Activated naive CD8-positive, alpha-beta T cell treated with anti-CD3 and anti-CD28 coated beads, Interleukin-2, amount 50 U/mL, for 24 hours (primary cell): ENCODE results near the gene C2orf72.
"Not testable (repeated sequence)": the region's sequence is repeated elsewhere in the genome, so short reads cannot be mapped to it uniquely, and the experiment has no call there.

Source experiments
- ATAC-seq: fragments of 150-1000 bp; cut with Tn5 transposase; one replicate; pipeline ENCODE4 v1.10.0; 2021
- DNase-seq: peaks from one replicate; pipeline ENCODE4 v3.0.0; 2021
- H3K27ac Mint-ChIP-seq: one replicate; pipeline ENCODE4 v1.8.0; 2021; ENCODE audit warnings: mild to moderate bottlenecking, mixed read lengths
- H3K27me3 Mint-ChIP-seq: one replicate; pipeline ENCODE4 v1.8.0; 2021; ENCODE audit warnings: mixed read lengths
- H3K36me3 Mint-ChIP-seq: one replicate; pipeline ENCODE4 v1.8.0; 2021; ENCODE audit warnings: low read depth, mixed read lengths
- H3K4me1 Mint-ChIP-seq: one replicate; pipeline ENCODE4 v1.8.0; 2021; ENCODE audit warnings: mixed read lengths
- H3K4me3 Mint-ChIP-seq: one replicate; pipeline ENCODE4 v1.8.0; 2021; ENCODE audit warnings: mild to moderate bottlenecking, moderate library complexity, mixed read lengths
- H3K9me3 Mint-ChIP-seq: one replicate; pipeline ENCODE4 v1.8.0; 2021; ENCODE audit warnings: mixed read lengths

Gene C2orf72

GRCh38 chr2:231062776-231063175 is 25.5 kb downstream of the C2orf72 start:
- H3K4me1 Mint-ChIP-seq: peaks cover 29% of the 10 kb centered on the region
- H3K36me3 Mint-ChIP-seq: peaks cover 56% of the 10 kb centered on the region
- DNase-seq (no peak), ATAC-seq (no peak)
- no peaks in the 10 kb centered on the region for H3K27me3 Mint-ChIP-seq
- H3K27ac Mint-ChIP-seq: no peak overlapping the region
- no peak overlapping the region for H3K4me3 Mint-ChIP-seq
- no peaks in the 10 kb centered on the region for H3K9me3 Mint-ChIP-seq

- no peak for ATAC-seq
- Mint-ChIP-seq H3K9me3 (no peaks in the 10 kb centered on the region), H3K4me1 (peaks cover 29% of the 10 kb centered on the region), H3K36me3 (peaks cover 62% of the 10 kb centered on the region), H3K27ac (no peak overlapping the region), H3K27me3 (no peaks in the 10 kb centered on the region), H3K4me3 (no peak overlapping the region)
- DNase-seq: no peak
Measured at GRCh38 chr2:231063347-231063746, 26.0 kb downstream of the C2orf72 start.

- H3K27ac Mint-ChIP-seq: no peak overlapping the region
Measured at GRCh38 chr2:231065966-231066365, 28.6 kb downstream of the C2orf72 start.

GRCh38 chr2:231067531-231067930 is 30.2 kb downstream of the C2orf72 start:
- H3K27ac Mint-ChIP-seq: peak overlapping the region; percentile 63
- not testable (repeated sequence) for H3K4me3 Mint-ChIP-seq, H3K9me3 Mint-ChIP-seq, DNase-seq, H3K27me3 Mint-ChIP-seq, ATAC-seq
- peaks cover 12% of the 10 kb centered on the region for H3K4me1 Mint-ChIP-seq
- peaks cover 62% of the 10 kb centered on the region for H3K36me3 Mint-ChIP-seq

More at GRCh38 chr2:231065966-231066365, 28.6 kb downstream of the C2orf72 start:
- H3K9me3 Mint-ChIP-seq: no peaks in the 10 kb centered on the region
- H3K27me3 Mint-ChIP-seq: no peaks in the 10 kb centered on the region
- DNase-seq: no peak
- peaks cover 12% of the 10 kb centered on the region for H3K4me1 Mint-ChIP-seq
- no peak overlapping the region for H3K4me3 Mint-ChIP-seq
- H3K36me3 Mint-ChIP-seq: peaks cover 65% of the 10 kb centered on the region
- no peak for ATAC-seq

- Mint-ChIP-seq H3K27ac (peak overlapping the region; percentile 63), H3K4me3 (no peak overlapping the region), H3K27me3 (no peaks in the 10 kb centered on the region), H3K36me3 (peaks cover 58% of the 10 kb centered on the region), H3K9me3 (no peaks in the 10 kb centered on the region), H3K4me1 (peaks cover 12% of the 10 kb centered on the region)
- ATAC-seq (peak; percentile 97), DNase-seq (no peak)
Measured at GRCh38 chr2:231068525-231069222, 31.4 kb downstream of the C2orf72 start.

GRCh38 chr2:231069379-231070054 is 32.2 kb downstream of the C2orf72 start:
- DNase-seq: no peak
- peaks cover 55% of the 10 kb centered on the region for H3K36me3 Mint-ChIP-seq
- no peak overlapping the region for H3K27ac Mint-ChIP-seq

GRCh38 chr2:231084565-231084964 is 47.2 kb downstream of the C2orf72 start:
- no peaks in the 10 kb centered on the region for H3K27me3 Mint-ChIP-seq
- no peak for ATAC-seq
- H3K27ac Mint-ChIP-seq: no peak overlapping the region
- no peak overlapping the region for H3K4me3 Mint-ChIP-seq
- peaks cover 67% of the 10 kb centered on the region for H3K36me3 Mint-ChIP-seq
- H3K9me3 Mint-ChIP-seq: no peaks in the 10 kb centered on the region
- DNase-seq: no peak
- no peaks in the 10 kb centered on the region for H3K4me1 Mint-ChIP-seq

More at GRCh38 chr2:231069379-231070054, 32.2 kb downstream of the C2orf72 start:
- Mint-ChIP-seq H3K4me3 (no peak overlapping the region), H3K9me3 (no peaks in the 10 kb centered on the region), H3K27me3 (no peaks in the 10 kb centered on the region), H3K4me1 (peaks cover 12% of the 10 kb centered on the region)
- no peak for ATAC-seq

- H3K27ac Mint-ChIP-seq: no peak overlapping the region
- no peak overlapping the region for H3K4me3 Mint-ChIP-seq
- H3K4me1 Mint-ChIP-seq: no peaks in the 10 kb centered on the region
- no peaks in the 10 kb centered on the region for H3K9me3 Mint-ChIP-seq
- ATAC-seq (no peak), DNase-seq (no peak)
- peaks cover 66% of the 10 kb centered on the region for H3K36me3 Mint-ChIP-seq
- no peaks in the 10 kb centered on the region for H3K27me3 Mint-ChIP-seq
Measured at GRCh38 chr2:231088754-231089153, 51.4 kb downstream of the C2orf72 start.

- peaks cover 84% of the 10 kb centered on the region for H3K36me3 Mint-ChIP-seq
- H3K27ac Mint-ChIP-seq: no peak overlapping the region
- peaks cover 17% of the 10 kb centered on the region for H3K9me3 Mint-ChIP-seq
- no peaks in the 10 kb centered on the region for H3K27me3 Mint-ChIP-seq
- H3K4me1 Mint-ChIP-seq: no peaks in the 10 kb centered on the region
- ATAC-seq: no peak
- no peak overlapping the region for H3K4me3 Mint-ChIP-seq
- DNase-seq: no peak
Measured at GRCh38 chr2:231093933-231094332, 56.6 kb downstream of the C2orf72 start.

- H3K9me3 Mint-ChIP-seq: peaks cover 24% of the 10 kb centered on the region
- no peak overlapping the region for H3K4me3 Mint-ChIP-seq
- DNase-seq (no peak), ATAC-seq (no peak)
- no peaks in the 10 kb centered on the region for H3K27me3 Mint-ChIP-seq
- no peak overlapping the region for H3K27ac Mint-ChIP-seq
- H3K36me3 Mint-ChIP-seq: peaks cover 88% of the 10 kb centered on the region
- no peaks in the 10 kb centered on the region for H3K4me1 Mint-ChIP-seq
Measured at GRCh38 chr2:231094736-231095346, 57.5 kb downstream of the C2orf72 start.
